ENCODE results near the gene BRI3BP.

- TF ChIP-seq, protein P1, sequence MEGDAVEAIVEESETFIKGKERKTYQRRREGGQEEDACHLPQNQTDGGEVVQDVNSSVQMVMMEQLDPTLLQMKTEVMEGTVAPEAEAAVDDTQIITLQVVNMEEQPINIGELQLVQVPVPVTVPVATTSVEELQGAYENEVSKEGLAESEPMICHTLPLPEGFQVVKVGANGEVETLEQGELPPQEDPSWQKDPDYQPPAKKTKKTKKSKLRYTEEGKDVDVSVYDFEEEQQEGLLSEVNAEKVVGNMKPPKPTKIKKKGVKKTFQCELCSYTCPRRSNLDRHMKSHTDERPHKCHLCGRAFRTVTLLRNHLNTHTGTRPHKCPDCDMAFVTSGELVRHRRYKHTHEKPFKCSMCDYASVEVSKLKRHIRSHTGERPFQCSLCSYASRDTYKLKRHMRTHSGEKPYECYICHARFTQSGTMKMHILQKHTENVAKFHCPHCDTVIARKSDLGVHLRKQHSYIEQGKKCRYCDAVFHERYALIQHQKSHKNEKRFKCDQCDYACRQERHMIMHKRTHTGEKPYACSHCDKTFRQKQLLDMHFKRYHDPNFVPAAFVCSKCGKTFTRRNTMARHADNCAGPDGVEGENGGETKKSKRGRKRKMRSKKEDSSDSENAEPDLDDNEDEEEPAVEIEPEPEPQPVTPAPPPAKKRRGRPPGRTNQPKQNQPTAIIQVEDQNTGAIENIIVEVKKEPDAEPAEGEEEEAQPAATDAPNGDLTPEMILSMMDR (IDR thresholded peaks at IDR 0.05; ENCODE audit: poor library complexity), result no peak
- no peak for TF ChIP-seq EZH2 (IDR thresholded peaks at IDR 0.05; ENCODE audit: borderline replicate concordance)
These were observed 22.4 kb downstream of the BRI3BP start for GRCh38 chr12:125015680-125016310.
